22Rv1 (cell line): ENCODE results near the gene TAF3.

Experiments
- H3K27ac ChIP-seq: fragments of 450-650 bp; 2 replicates; pipeline ENCODE4 v1.5.1; 2017
- CTCF ChIP-seq: fragments of 450-650 bp; IDR thresholded peaks from 2 replicates; pipeline ENCODE4 v1.5.1; 2017; ENCODE audit warnings: mild to moderate bottlenecking
- ZFX ChIP-seq: fragments of 450-650 bp; IDR thresholded peaks from 2 replicates; pipeline ENCODE4 v1.6.1; 2017; ENCODE audit warnings: antibody characterized with exemption, borderline replicate concordance

The TAF3 gene

GRCh38 chr10:8051851-8052257 is 233.5 kb downstream of the TAF3 start:
- peak overlapping the region; percentile 86 for H3K27ac ChIP-seq
- no peak for TF ChIP-seq ZFX

- H3K27ac ChIP-seq, result peak overlapping the region; percentile 86
- TF ChIP-seq ZFX, result no peak
- TF ChIP-seq CTCF, result no peak
These were observed 234.1 kb downstream of the TAF3 start for GRCh38 chr10:8052341-8052955.

DNA sequence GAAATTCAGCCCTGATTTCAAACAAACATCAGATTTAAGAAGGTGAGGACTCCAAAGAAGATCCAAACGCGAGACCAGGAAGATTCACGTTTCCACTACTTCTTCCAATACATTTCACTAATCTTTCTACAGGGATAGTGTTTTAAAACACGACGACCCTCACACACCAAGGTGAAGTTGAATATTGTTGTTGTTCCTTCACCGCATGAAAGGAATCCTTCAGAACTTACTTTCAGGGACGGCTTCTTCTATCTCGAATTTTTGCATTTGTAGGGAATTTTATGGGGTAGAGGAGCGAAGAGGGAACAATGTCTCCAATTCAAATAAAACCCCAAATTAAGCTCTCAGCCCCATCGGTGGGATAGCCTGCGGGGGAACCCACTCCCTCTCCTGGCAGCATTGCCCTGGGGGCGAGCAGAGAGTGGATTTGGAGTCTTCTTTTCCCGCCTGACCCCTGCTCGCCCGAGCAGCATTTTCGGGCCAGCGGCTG is 234.7 kb downstream of the TAF3 start:
- H3K27ac ChIP-seq, result peak overlapping the region; percentile 86
- TF ChIP-seq CTCF (no peak), ZFX (no peak)

GRCh38 chr10:8053446-8054243 is 235.3 kb downstream of the TAF3 start:
- H3K27ac ChIP-seq, result peak overlapping the region; percentile 86
- TF ChIP-seq CTCF (peak; percentile 96), ZFX (no peak)

- TF ChIP-seq ZFX (no peak), CTCF (no peak)
- peak overlapping the region; percentile 86 for H3K27ac ChIP-seq
These were observed 235.9 kb downstream of the TAF3 start for GRCh38 chr10:8054244-8054493.

DNA sequence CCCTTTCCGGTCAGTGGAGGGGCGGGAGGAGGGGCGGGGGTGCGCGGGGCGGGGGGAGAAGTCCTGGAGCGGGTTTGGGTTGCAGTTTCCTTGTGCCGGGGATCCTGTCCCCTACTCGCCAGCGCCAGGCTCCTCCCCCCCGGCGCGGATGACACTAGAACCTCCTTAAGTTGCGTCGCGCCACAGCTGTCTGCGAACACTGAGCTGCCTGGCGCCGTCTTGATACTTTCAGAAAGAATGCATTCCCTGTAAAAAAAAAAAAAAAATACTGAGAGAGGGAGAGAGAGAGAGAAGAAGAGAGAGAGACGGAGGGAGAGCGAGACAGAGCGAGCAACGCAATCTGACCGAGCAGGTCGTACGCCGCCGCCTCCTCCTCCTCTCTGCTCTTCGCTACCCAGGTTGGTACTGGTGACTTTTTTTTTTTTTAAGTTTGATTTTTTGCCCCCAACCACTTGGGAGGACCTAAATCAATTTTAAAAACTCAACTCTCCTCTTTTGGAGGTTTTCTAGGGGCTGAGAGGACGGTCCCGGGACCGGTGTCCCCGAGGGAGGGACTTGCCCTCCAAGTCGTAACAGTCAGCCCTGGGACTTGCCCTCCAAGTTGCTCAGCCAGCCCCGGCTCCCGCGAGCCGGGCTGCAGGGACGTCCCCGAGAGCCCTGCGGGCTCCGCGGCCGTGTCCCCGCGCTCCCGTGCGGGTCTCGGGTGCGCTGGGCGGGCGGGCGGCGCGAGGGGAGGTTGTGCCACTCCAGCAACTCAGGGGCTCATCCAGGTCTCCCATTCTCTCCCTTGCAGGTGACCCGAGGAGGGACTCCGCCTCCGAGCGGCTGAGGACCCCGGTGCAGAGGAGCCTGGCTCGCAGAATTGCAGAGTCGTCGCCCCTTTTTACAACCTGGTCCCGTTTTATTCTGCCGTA is 236.4 kb downstream of the TAF3 start, which contains the start of gene GATA3:
Gene GATA3 (plus strand): TSS at position 195 of the 914 bp plus-strand sequence. CDS start 968 bp downstream, outside the sequence.
- H3K27ac ChIP-seq, result peak within 1 kb of the TSS; percentile 86
- TF ChIP-seq ZFX (no peak), CTCF (no peak)
